Inflammatory macrophage treated with lipopolysaccharide for 4 hours (primary cell): ENCODE results near the gene FAM171A1.

Experiments
- DNase-seq: peaks from one replicate; pipeline ENCODE4 v3.0.0-alpha.2; 2020

FAM171A1 gene

GRCh38 chr10:15201589-15202300 is 169.3 kb downstream of the FAM171A1 start:
- DNase-seq: no peak

- DNase-seq: no peak
Measured at GRCh38 chr10:15200626-15201025, 170.5 kb downstream of the FAM171A1 start.

GRCh38 chr10:15197911-15198310 is 173.2 kb downstream of the FAM171A1 start:
- DNase-seq: no peak

- DNase-seq: no peak
Measured at GRCh38 chr10:15197276-15197675, 173.8 kb downstream of the FAM171A1 start.

GRCh38 chr10:15196021-15196834 is 174.9 kb downstream of the FAM171A1 start:
- no peak for DNase-seq

- no peak for DNase-seq
Measured at GRCh38 chr10:15189133-15189885, 181.8 kb downstream of the FAM171A1 start.

- DNase-seq: no peak
Measured at GRCh38 chr10:15188603-15189002, 182.5 kb downstream of the FAM171A1 start.

- DNase-seq: no peak
Measured at GRCh38 chr10:15183689-15184481, 187.2 kb downstream of the FAM171A1 start.

GRCh38 chr10:15182540-15183207 is 188.4 kb downstream of the FAM171A1 start:
- DNase-seq: no peak

GRCh38 chr10:15181576-15182156 is 189.4 kb downstream of the FAM171A1 start:
- no peak for DNase-seq

GRCh38 chr10:15180736-15181135 is 190.4 kb downstream of the FAM171A1 start:
- DNase-seq: no peak

GRCh38 chr10:15176269-15176668 is 194.8 kb downstream of the FAM171A1 start:
- no peak for DNase-seq

GRCh38 chr10:15175587-15175986 is 195.5 kb downstream of the FAM171A1 start:
- DNase-seq: no peak

- no peak for DNase-seq
Measured at GRCh38 chr10:15172306-15172840, 198.7 kb downstream of the FAM171A1 start.

- no peak for DNase-seq
Measured at GRCh38 chr10:15169555-15170401, 201.3 kb downstream of the FAM171A1 start.

GRCh38 chr10:15168786-15169554 is 202.1 kb downstream of the FAM171A1 start:
- DNase-seq: peak; percentile 96

GRCh38 chr10:15168291-15168785 is 202.8 kb downstream of the FAM171A1 start, which contains the start of gene NMT2:
Gene NMT2 (minus strand): TSS chr10:15168693. CDS start chr10:15168612, 81 bp downstream.
- no peak for DNase-seq

- peak; percentile 15 for DNase-seq
Measured at GRCh38 chr10:15167411-15168290, 203.4 kb downstream of the FAM171A1 start.
